Activated naive CD8-positive, alpha-beta T cell treated with anti-CD3 and anti-CD28 coated beads for 36 hours (primary cell): ENCODE measurements around the gene PPP1CA. TPM values are rescaled to one million over a fixed set of nuclear protein-coding genes. Genes with fewer than 3 reads are reported as not detected.
A peak's percentile ranks its signal among the peaks of the same experiment; 100 is the strongest.

Experiments
- DNase-seq: peaks from one replicate; pipeline ENCODE4 v3.0.0; 2021
- H3K27ac Mint-ChIP-seq: one replicate; pipeline ENCODE4 v1.8.0; 2022; ENCODE audit warnings: mild to moderate bottlenecking, moderate library complexity, mixed read lengths
- H3K27me3 Mint-ChIP-seq: one replicate; pipeline ENCODE4 v1.8.0; 2022; ENCODE audit warnings: mild to moderate bottlenecking, mixed read lengths
- H3K36me3 Mint-ChIP-seq: one replicate; pipeline ENCODE4 v1.8.0; 2021; ENCODE audit warnings: mild to moderate bottlenecking, mixed read lengths
- H3K4me1 Mint-ChIP-seq: one replicate; pipeline ENCODE4 v1.8.0; 2021; ENCODE audit warnings: mixed read lengths
- H3K4me3 Mint-ChIP-seq: one replicate; pipeline ENCODE4 v1.8.0; 2022; ENCODE audit warnings: mild to moderate bottlenecking, moderate library complexity, mixed read lengths
- H3K9me3 Mint-ChIP-seq: one replicate; pipeline ENCODE4 v1.8.0; 2022; ENCODE audit warnings: mixed read lengths
- total RNA-seq, 2 experiments: library from RNA; stranded (reverse); gene quantifications; one replicate each; pipeline ENCODE4 v1.2.3, GENCODE V29; 2021

Gene PPP1CA
- total RNA-seq, 2 experiments from 2014 or later, result 262 to 269 TPM

DNA sequence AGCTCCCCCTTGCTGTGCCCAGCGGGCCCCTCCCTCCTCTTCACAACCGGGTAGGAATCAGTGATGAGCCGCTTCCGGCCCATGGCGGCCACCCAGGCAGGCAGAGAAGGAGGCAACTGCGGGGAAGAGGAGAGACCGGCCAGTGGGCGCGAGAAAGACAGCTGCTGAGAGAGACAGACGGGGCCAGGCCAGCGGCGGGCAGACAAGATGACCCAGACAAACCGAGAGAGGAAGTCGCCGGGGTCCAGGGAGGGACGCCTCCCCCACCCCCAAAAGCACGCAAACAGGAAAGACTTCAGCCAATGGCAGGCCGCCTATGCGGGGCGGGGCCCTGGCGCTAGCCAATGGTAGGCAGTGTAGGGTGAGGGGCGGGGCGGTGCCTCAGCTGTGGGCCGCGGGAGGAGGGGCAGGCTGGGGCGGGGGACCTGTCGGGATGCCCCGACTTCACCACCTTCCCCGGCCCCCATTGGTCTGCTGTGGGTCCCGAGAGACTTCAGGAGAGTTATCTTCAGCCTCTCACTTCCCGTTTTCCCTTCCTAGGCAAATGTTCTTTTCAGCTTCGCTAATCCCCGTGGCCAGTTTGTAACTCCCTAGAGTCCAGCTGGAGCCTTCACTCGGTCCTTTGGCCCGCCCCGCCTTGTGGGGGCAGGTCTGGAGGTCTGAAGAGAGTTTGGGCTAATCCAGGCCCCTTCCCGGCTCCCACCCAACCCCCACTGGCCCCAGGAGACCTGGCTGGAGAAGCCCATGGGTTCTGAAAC lies 48.2 kb downstream of the PPP1CA start, which contains the start of gene POLD4:
TSS of gene POLD4 (minus strand) at position 230 of the 758 bp plus-strand sequence. CDS start at position 83, 147 bp downstream.
- DNase-seq, result peak; percentile 96
- no peaks in the 10 kb centered on the region for H3K36me3 Mint-ChIP-seq
- peak within 1 kb of the TSS; percentile 98 for H3K4me3 Mint-ChIP-seq
- H3K27ac Mint-ChIP-seq, result peak within 1 kb of the TSS; percentile 98
- H3K9me3 Mint-ChIP-seq, result no peaks in the 10 kb centered on the region
- no peaks in the 10 kb centered on the region for H3K27me3 Mint-ChIP-seq
- peaks cover 40% of the 10 kb centered on the region for H3K4me1 Mint-ChIP-seq

DNA sequence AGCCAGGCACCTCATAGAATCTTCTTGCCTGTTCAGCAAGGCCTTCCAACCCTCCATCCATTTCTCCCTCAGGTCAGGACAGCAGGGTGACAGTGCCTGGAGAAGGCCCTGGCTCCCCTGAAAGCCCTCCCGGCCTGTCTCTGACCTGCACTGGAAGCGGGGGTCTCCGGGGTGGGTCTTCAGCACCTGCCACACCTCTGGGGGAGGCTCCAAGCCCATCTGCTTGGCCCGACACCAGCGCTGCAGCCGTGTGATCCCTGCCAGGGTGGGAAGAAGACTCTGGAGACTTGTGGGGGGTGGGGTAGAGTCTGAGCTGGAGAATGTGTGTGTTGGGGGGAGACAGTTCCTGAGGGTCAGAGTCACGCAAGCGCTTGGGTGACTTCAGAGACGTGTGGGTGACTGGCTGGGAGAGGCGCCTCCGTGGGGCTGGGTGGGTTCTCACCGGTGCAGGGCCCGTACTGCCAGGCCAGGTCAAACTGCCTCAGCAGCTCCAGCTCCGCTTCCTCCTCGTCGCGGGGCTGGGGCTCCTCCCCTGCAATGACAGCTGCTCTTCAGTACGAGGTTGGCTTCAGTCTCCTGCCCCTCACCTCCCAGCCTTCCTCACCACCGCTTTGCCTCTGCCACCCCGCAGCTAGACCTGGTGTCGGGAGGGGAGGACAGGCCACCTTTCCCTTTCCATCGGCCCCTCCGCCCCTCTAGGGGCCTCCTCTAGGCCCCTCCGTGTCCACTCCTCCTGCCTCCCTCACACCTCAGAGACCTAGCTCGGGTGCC lies 48.9 kb downstream of the PPP1CA start:
- no peaks in the 10 kb centered on the region for H3K27me3 Mint-ChIP-seq

DNA sequence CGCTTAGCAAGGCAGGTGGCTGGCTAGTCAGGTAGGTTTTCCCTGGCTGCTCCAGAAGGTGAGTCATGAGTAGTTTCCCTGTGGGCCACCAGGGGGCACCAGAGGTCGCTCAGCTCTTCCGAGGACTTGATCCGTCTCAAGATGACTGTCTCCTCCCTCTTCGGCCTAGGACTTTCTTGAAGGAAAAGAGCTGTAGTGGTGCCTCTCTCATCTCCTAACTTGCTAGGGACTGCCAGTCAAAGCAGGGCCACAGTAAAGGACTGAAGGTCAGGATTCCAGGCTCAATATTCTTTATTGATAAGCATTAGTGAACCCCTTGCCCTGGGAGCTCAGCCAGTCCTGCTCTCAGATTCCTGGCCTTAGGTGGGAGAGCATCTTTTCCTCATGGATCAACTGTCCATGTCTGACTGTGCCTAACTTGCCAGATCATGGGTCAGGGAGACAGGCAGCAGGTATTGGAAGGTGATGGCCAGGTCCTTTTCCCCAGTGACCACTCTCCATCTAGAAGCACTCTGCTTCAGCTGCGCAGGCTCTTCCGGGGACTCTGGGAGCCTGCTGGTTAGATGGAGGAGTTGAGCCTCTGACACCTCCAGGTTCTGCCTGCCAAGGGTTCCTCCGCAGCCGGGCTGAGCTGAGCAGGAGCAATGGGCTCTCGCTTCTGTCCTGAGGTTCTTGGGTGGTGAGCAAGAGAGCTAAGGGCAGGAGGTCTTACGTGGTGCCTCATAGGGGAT lies 50.2 kb downstream of the PPP1CA start:
- peaks cover 41% of the 10 kb centered on the region for H3K4me1 Mint-ChIP-seq
- peak overlapping the region; percentile 57 for H3K27ac Mint-ChIP-seq
- H3K4me3 Mint-ChIP-seq, result peak overlapping the region; percentile 22
- DNase-seq, result peak; percentile 65
- H3K9me3 Mint-ChIP-seq, result no peaks in the 10 kb centered on the region
- H3K27me3 Mint-ChIP-seq, result no peaks in the 10 kb centered on the region
- no peaks in the 10 kb centered on the region for H3K36me3 Mint-ChIP-seq

More for the DNA sequence above, 48.9 kb downstream of the PPP1CA start:
- H3K4me1 Mint-ChIP-seq, result peaks cover 44% of the 10 kb centered on the region
- H3K27ac Mint-ChIP-seq, result peak overlapping the region; percentile 98
- H3K36me3 Mint-ChIP-seq, result no peaks in the 10 kb centered on the region
- DNase-seq, result no peak
- H3K4me3 Mint-ChIP-seq, result peak overlapping the region; percentile 98
- H3K9me3 Mint-ChIP-seq, result no peaks in the 10 kb centered on the region

DNA sequence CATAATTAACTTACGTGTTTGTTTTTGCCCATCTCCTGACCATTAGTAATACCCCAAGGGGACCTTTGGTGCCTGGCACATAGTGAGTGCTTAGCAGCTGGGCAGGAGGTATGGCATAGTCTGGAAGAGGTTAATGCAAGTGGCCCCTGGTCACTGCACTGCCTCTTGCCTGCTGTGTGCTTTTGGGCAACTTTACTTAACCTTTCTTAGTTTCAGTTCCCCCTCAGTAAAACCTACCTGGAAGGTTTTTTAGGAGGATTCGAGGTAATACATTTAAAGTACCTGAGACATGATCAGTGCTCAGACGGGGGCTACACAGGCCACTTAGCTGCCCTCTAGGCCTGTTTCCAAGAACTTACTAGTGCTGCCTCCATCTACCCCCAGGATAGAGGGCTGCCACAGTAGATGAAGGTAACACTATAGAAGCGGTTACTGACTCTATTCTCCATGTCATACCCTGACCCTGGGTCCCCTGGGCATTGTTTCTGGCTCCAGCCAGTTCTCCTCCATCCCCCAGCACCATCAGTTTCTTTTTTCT lies 51.7 kb downstream of the PPP1CA start:
- no peaks in the 10 kb centered on the region for H3K9me3 Mint-ChIP-seq
- peaks cover 54% of the 10 kb centered on the region for H3K4me1 Mint-ChIP-seq
- H3K27me3 Mint-ChIP-seq, result no peaks in the 10 kb centered on the region
- no peak overlapping the region for H3K4me3 Mint-ChIP-seq
- H3K36me3 Mint-ChIP-seq, result no peaks in the 10 kb centered on the region
- H3K27ac Mint-ChIP-seq, result peak overlapping the region; percentile 12
- no peak for DNase-seq

DNA sequence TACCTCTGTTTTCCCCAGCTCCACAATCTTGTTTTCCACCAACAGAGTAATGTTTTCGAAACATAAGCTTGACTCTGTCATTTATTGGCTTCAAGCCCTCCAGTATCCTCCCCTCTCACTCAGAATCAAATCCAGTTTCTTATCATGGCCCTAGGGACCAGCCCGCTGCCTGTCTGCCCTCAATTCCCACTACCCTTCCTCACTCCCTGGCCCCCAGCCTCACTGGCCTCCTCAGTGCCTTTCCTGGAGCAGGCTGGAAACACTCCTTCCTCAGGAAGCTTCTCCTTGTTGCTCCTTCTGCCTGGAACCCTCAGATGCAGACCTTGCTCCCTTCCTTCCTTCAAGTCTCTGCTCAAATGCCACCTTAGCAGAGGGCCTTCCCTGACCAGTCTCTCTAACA lies 52.2 kb downstream of the PPP1CA start:
- peak overlapping the region; percentile 12 for H3K27ac Mint-ChIP-seq
- H3K4me3 Mint-ChIP-seq, result no peak overlapping the region
- peaks cover 53% of the 10 kb centered on the region for H3K4me1 Mint-ChIP-seq
- no peaks in the 10 kb centered on the region for H3K27me3 Mint-ChIP-seq
- H3K36me3 Mint-ChIP-seq, result no peaks in the 10 kb centered on the region
- H3K9me3 Mint-ChIP-seq, result no peaks in the 10 kb centered on the region
- DNase-seq, result no peak

DNA sequence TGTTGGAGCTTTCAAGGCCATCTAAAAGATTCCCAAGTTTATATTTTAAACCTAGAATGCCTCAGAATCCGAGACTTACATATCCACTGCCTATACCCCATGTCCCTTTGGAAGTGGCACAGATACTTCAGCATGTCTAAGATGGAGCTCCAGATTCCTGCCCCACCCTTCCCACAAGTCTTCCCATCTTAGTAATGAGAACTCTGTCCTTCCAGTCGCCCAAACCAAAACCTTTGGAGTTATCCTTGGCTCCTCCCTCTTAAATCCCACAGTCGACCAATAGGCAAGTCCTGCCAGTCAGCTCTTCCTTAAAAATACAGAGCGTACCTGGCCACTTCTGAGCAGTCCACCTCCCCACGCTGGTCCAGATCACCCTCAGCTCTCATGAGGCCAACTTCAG lies 52.6 kb downstream of the PPP1CA start:
- Mint-ChIP-seq H3K36me3 (no peaks in the 10 kb centered on the region), H3K4me3 (no peak overlapping the region), H3K9me3 (no peaks in the 10 kb centered on the region), H3K4me1 (peaks cover 52% of the 10 kb centered on the region), H3K27me3 (no peaks in the 10 kb centered on the region), H3K27ac (no peak overlapping the region)
- no peak for DNase-seq

Other genes starting within 250 kb of the PPP1CA start
- gene GRK2, start 135.4 kb downstream of the PPP1CA start, total RNA-seq, result 100 to 1,000 TPM; 211 to 219 TPM
- gene ANKRD13D, start 112.6 kb downstream of the PPP1CA start, total RNA-seq, result 10 to 100 TPM; 52.0 to 55.7 TPM
- 1 to 10 TPM; 4.6 to 4.7 TPM for gene SSH3, start 98.3 kb downstream of the PPP1CA start, total RNA-seq
- gene POLD4, start 48.3 kb downstream of the PPP1CA start, total RNA-seq, result 10 to 100 TPM; 28.5 to 28.6 TPM
- gene CLCF1, start 28.3 kb downstream of the PPP1CA start, total RNA-seq, result under 1 TPM; 0.31 to 0.56 TPM
- 10 to 100 TPM; 31.2 to 33.7 TPM for gene RAD9A, start 9.9 kb downstream of the PPP1CA start, total RNA-seq
- 100 to 1,000 TPM; 117 to 121 TPM for gene TBC1D10C, start 2.2 kb upstream of the PPP1CA start, total RNA-seq
- 1 to 10 TPM; 3.1 to 3.7 TPM for gene CARNS1, start 13.8 kb upstream of the PPP1CA start, total RNA-seq
- 10 to 100 TPM; 64.9 to 67.7 TPM for gene RPS6KB2, start 26.6 kb upstream of the PPP1CA start, total RNA-seq
- gene PTPRCAP, start 35.8 kb upstream of the PPP1CA start, total RNA-seq, result 100 to 1,000 TPM; 110 to 117 TPM
- gene CORO1B, start 41.6 kb upstream of the PPP1CA start, total RNA-seq, result 100 to 1,000 TPM; 293 to 310 TPM
- not detected for gene GPR152, start 50.9 kb upstream of the PPP1CA start, total RNA-seq
- gene CABP4, start 53.5 kb upstream of the PPP1CA start, total RNA-seq, result under 1 TPM; 0.27 to 0.28 TPM
- 10 to 100 TPM; 43.7 to 45.8 TPM for gene TMEM134, start 67.4 kb upstream of the PPP1CA start, total RNA-seq
- 100 to 1,000 TPM; 107 to 112 TPM for gene AIP, start 81.2 kb upstream of the PPP1CA start, total RNA-seq
- 10 to 100 TPM; 52.7 to 56.4 TPM for gene PITPNM1, start 103.5 kb upstream of the PPP1CA start, total RNA-seq
- 10 to 100 TPM; 49.7 to 50.5 TPM for gene CDK2AP2, start 106.3 kb upstream of the PPP1CA start, total RNA-seq
- gene CABP2, start 121.6 kb upstream of the PPP1CA start, total RNA-seq, result not detected
- 100 to 1,000 TPM; 452 to 465 TPM for gene GSTP1, start 182.0 kb upstream of the PPP1CA start, total RNA-seq
- gene NDUFV1, start 205.1 kb upstream of the PPP1CA start, total RNA-seq, result 100 to 1,000 TPM; 317 to 321 TPM
- gene NUDT8, start 228.1 kb upstream of the PPP1CA start, total RNA-seq, result 10 to 100 TPM; 30.2 to 31.0 TPM
- not detected for gene TBX10, start 237.9 kb upstream of the PPP1CA start, total RNA-seq
- under 1 TPM; 0.27 to 0.70 TPM for gene ACY3, start 248.9 kb upstream of the PPP1CA start, total RNA-seq